ENCODE data around the gene NXPH4.

NXPH4 gene
- long read RNA-seq, donor 1, result 0 reads
- long read RNA-seq, donor 2, result 0 reads
- long read RNA-seq, donor 3, partial matches to known transcripts, result 0 of 1 reads
- long read RNA-seq, donor 3, other reads (novel, unspliced or antisense), result 0 of 1 reads
- long read RNA-seq, donor 4, partial matches to known transcripts, result 0 of 1 reads
- long read RNA-seq, donor 4, other reads (novel, unspliced or antisense), result 0 of 1 reads
- long read RNA-seq, donor 5, partial matches to known transcripts, result 0 of 4 reads
- long read RNA-seq, donor 5, other reads (novel, unspliced or antisense), result 0 of 4 reads
- long read RNA-seq, donor 6, partial matches to known transcripts, result 0 of 2 reads
- long read RNA-seq, donor 6, other reads (novel, unspliced or antisense), result 0 of 2 reads
- long read RNA-seq, donor 7, partial matches to known transcripts, result 0 of 3 reads
- long read RNA-seq, donor 7, other reads (novel, unspliced or antisense), result 0 of 3 reads
- long read RNA-seq, donor 8, partial matches to known transcripts, result 0 of 4 reads
- long read RNA-seq, donor 8, other reads (novel, unspliced or antisense), result 0 of 4 reads

GRCh38 chr12:57216014-57216911 is at the start of gene NXPH4:
TSS of gene NXPH4 (plus strand) at chr12:57216794. CDS start at chr12:57216970, 176 bp downstream.
- peak; percentile 55 for DNase-seq

GRCh38 chr12:57166971-57167371 is 49.6 kb upstream of the NXPH4 start:
- DNase-seq, result no peak

- DNase-seq, result no peak
Measured at GRCh38 chr12:57168058-57168457, 48.5 kb upstream of the NXPH4 start.

- DNase-seq, result no peak
Measured at GRCh38 chr12:57169046-57169795, 47.4 kb upstream of the NXPH4 start.

- no peak for DNase-seq
Measured at GRCh38 chr12:57169969-57170368, 46.6 kb upstream of the NXPH4 start.

- no peak for DNase-seq
Measured at GRCh38 chr12:57170408-57170807, 46.2 kb upstream of the NXPH4 start.

- DNase-seq, result no peak
Measured at GRCh38 chr12:57170927-57171326, 45.7 kb upstream of the NXPH4 start.

GRCh38 chr12:57171668-57172067 is 44.9 kb upstream of the NXPH4 start:
- peak; percentile 13 for DNase-seq

GRCh38 chr12:57173089-57173488 is 43.5 kb upstream of the NXPH4 start:
- DNase-seq, result no peak

GRCh38 chr12:57173683-57174082 is 42.9 kb upstream of the NXPH4 start:
- no peak for DNase-seq

GRCh38 chr12:57175428-57176138 is 41.0 kb upstream of the NXPH4 start:
- DNase-seq, result peak; percentile 29

GRCh38 chr12:57176139-57176477 is 40.5 kb upstream of the NXPH4 start:
- DNase-seq, result no peak

- DNase-seq, result no peak
Measured at GRCh38 chr12:57176846-57177245, 39.7 kb upstream of the NXPH4 start.

GRCh38 chr12:57177354-57177753 is 39.2 kb upstream of the NXPH4 start:
- DNase-seq, result no peak

GRCh38 chr12:57178213-57178612 is 38.4 kb upstream of the NXPH4 start:
- no peak for DNase-seq

- no peak for DNase-seq
Measured at GRCh38 chr12:57179331-57180086, 37.1 kb upstream of the NXPH4 start.

GRCh38 chr12:57180321-57180989 is 36.1 kb upstream of the NXPH4 start:
- DNase-seq, result no peak

GRCh38 chr12:57181072-57181471 is 35.5 kb upstream of the NXPH4 start:
- no peak for DNase-seq

- DNase-seq, result no peak
Measured at GRCh38 chr12:57181561-57182155, 34.9 kb upstream of the NXPH4 start.
